A549 (cell line): ENCODE measurements around the gene EOGT.

Source experiments
- EP300 ChIP-seq, 2 experiments: fragments of >200 bp; sonication (Bioruptor Twin); formaldehyde crosslinking; IDR thresholded peaks; 2 replicates in 1 of 2; 3 replicates in 1 of 2; pipeline ENCODE4 v1.6.1; 2016 to 2017
- KDM1A ChIP-seq: fragments of 200-600 bp; sonication (generic); IDR thresholded peaks from 2 replicates; pipeline ENCODE4 v1.6.1; 2016; ENCODE audit warnings: low read depth, mild to moderate bottlenecking
- SMC3 ChIP-seq: fragments of >200 bp; sonication (Bioruptor Twin); formaldehyde crosslinking; IDR thresholded peaks from 3 replicates; pipeline ENCODE4 v1.6.1; 2018; ENCODE audit warnings: inconsistent platforms
- ZNF302 ChIP-seq: fragments of 250-450 bp; sonication (Bioruptor Pico); IDR thresholded peaks from 2 replicates; pipeline ENCODE4 v1.9.0; 2021; ENCODE audit warnings: inconsistent platforms, mild to moderate bottlenecking, moderate library complexity
- TF ChIP-seq, protein P1 (sequence below): fragments of >200 bp; sonication (Bioruptor Twin); formaldehyde crosslinking; IDR thresholded peaks from 3 replicates; pipeline ENCODE4 v1.5.1; 2016
- TF ChIP-seq, protein P2 (sequence below): fragments of >200 bp; sonication (Bioruptor Twin); formaldehyde crosslinking; IDR thresholded peaks from 2 replicates; pipeline ENCODE4 v1.6.1; 2016

DNA sequence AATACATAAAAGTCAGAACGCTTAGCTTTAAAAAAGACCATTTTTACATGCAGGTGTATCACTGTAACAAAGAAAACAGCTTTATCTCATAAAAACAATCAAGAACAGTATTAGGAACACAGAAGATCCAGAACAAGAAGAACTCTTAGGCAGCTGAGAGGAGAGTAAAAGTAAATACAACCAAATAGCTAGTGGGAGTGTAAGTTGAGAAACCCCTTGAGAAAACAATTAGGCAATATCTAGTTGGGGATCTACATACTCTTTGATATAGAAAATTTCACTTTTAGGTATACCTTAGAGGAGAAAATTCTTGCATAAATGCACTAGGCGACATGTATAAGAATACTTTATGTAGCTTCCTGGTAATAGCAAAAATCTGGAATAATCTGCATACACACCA lies 31.1 kb upstream of the EOGT start:
- TF ChIP-seq, protein P1, sequence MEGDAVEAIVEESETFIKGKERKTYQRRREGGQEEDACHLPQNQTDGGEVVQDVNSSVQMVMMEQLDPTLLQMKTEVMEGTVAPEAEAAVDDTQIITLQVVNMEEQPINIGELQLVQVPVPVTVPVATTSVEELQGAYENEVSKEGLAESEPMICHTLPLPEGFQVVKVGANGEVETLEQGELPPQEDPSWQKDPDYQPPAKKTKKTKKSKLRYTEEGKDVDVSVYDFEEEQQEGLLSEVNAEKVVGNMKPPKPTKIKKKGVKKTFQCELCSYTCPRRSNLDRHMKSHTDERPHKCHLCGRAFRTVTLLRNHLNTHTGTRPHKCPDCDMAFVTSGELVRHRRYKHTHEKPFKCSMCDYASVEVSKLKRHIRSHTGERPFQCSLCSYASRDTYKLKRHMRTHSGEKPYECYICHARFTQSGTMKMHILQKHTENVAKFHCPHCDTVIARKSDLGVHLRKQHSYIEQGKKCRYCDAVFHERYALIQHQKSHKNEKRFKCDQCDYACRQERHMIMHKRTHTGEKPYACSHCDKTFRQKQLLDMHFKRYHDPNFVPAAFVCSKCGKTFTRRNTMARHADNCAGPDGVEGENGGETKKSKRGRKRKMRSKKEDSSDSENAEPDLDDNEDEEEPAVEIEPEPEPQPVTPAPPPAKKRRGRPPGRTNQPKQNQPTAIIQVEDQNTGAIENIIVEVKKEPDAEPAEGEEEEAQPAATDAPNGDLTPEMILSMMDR = no peak
- TF ChIP-seq, protein P2, sequence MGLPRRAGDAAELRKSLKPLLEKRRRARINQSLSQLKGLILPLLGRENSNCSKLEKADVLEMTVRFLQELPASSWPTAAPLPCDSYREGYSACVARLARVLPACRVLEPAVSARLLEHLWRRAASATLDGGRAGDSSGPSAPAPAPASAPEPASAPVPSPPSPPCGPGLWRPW = no peak
- TF ChIP-seq ZNF302 (no peak), SMC3 (no peak), EP300 (IDR thresholded peaks at IDR 0.05) (no peak), KDM1A (no peak)
